ENCODE results near the gene SRSF10. TPM values are rescaled to one million over a fixed set of nuclear protein-coding genes. Genes with fewer than 3 reads are reported as not detected.

SRSF10 gene
- polyA plus RNA-seq, 3 donors: 66.6 to 76.2 (median 75.6) TPM

- DNase-seq: no peak
- Histone ChIP-seq H3K36me3 (replicated peaks in 1 of 2; ENCODE audit: control insufficient read depth in 1 of 2, insufficient read depth in 2 of 2, low read length in 2 of 2) (no peaks in the 10 kb centered on the region), H3K9me3 (replicated peaks in 1 of 2; ENCODE audit: control insufficient read depth in 1 of 2, insufficient read depth in 1 of 2, low read length in 2 of 2) (no peaks in the 10 kb centered on the region), H3K4me2 (replicated peaks; ENCODE audit: extremely low read depth, low read length, poor library complexity, severe bottlenecking) (no peak overlapping the region), H3K79me2 (ENCODE audit: insufficient read depth, low read length) (no peaks in the 10 kb centered on the region), H3K9ac (ENCODE audit: insufficient read depth, low read length, poor library complexity, severe bottlenecking) (no peak overlapping the region), H2AFZ (ENCODE audit: insufficient read depth, low read depth, low read length, poor library complexity, severe bottlenecking) (no peak overlapping the region), H3K4me1 (ENCODE audit: control insufficient read depth in 1 of 2, insufficient read depth in 2 of 2, low read length in 2 of 2) (peaks cover 0 to 2% of the 10 kb centered on the region in 2 donors), H4K20me1 (ENCODE audit: insufficient read depth, low read length) (no peaks in the 10 kb centered on the region), H3K4me3 (replicated peaks in 1 of 3; ENCODE audit: low read depth in 2 of 3, low read length in 3 of 3) (no peak overlapping the region), H3K27ac (ENCODE audit: low read depth in 1 of 2, low read length in 2 of 2) (no peak overlapping the region), H3K27me3 (ENCODE audit: control insufficient read depth in 2 of 2, insufficient read depth in 2 of 2, low read length in 2 of 2) (no peaks in the 10 kb centered on the region)
- WGBS (ENCODE audit: insufficient coverage): 84% methylated on average over 2 of the region's 3 CpGs
- peaks cover 3% of the 10 kb centered on the region for H3K4me1 Mint-ChIP-seq
- TF ChIP-seq CTCF (IDR thresholded peaks at IDR 0.05): no peak
- no peak overlapping the region for H3K27ac Mint-ChIP-seq
- no peak overlapping the region for H3K4me3 Mint-ChIP-seq
- intact Hi-C loops (cut with micrococcal nuclease): no loop called here
- H3K9me3 Mint-ChIP-seq: no peaks in the 10 kb centered on the region
- no peaks in the 10 kb centered on the region for H3K36me3 Mint-ChIP-seq
- peaks cover 3 to 4% (median 3%) of the 10 kb centered on the region in 3 donors for H3K27me3 Mint-ChIP-seq (ENCODE audit: low read depth in 3 of 3)
Measured at GRCh38 chr1:24020470-24020869, 40.3 kb upstream of the SRSF10 start.

GRCh38 chr1:24020025-24020424 is 39.9 kb upstream of the SRSF10 start:
- Mint-ChIP-seq H3K27ac (no peak overlapping the region), H3K9me3 (no peaks in the 10 kb centered on the region), H3K27me3 (ENCODE audit: low read depth in 3 of 3) (peaks cover 3 to 4% (median 3%) of the 10 kb centered on the region in 3 donors), H3K4me1 (no peaks in the 10 kb centered on the region), H3K4me3 (no peak overlapping the region), H3K36me3 (no peaks in the 10 kb centered on the region)
- intact Hi-C loops (cut with micrococcal nuclease): no loop called here
- Histone ChIP-seq H3K4me2 (replicated peaks; ENCODE audit: extremely low read depth, low read length, poor library complexity, severe bottlenecking) (no peak overlapping the region), H3K79me2 (ENCODE audit: insufficient read depth, low read length) (no peaks in the 10 kb centered on the region), H3K27me3 (ENCODE audit: control insufficient read depth in 2 of 2, insufficient read depth in 2 of 2, low read length in 2 of 2) (no peaks in the 10 kb centered on the region), H3K9ac (ENCODE audit: insufficient read depth, low read length, poor library complexity, severe bottlenecking) (no peak overlapping the region), H3K4me3 (replicated peaks in 1 of 3; ENCODE audit: low read depth in 2 of 3, low read length in 3 of 3) (no peak overlapping the region), H2AFZ (ENCODE audit: insufficient read depth, low read depth, low read length, poor library complexity, severe bottlenecking) (no peak overlapping the region), H3K4me1 (ENCODE audit: control insufficient read depth in 1 of 2, insufficient read depth in 2 of 2, low read length in 2 of 2) (no peaks in the 10 kb centered on the region), H3K27ac (ENCODE audit: low read depth in 1 of 2, low read length in 2 of 2) (no peak overlapping the region), H3K36me3 (replicated peaks in 1 of 2; ENCODE audit: control insufficient read depth in 1 of 2, insufficient read depth in 2 of 2, low read length in 2 of 2) (no peaks in the 10 kb centered on the region), H3K9me3 (replicated peaks in 1 of 2; ENCODE audit: control insufficient read depth in 1 of 2, insufficient read depth in 1 of 2, low read length in 2 of 2) (no peaks in the 10 kb centered on the region), H4K20me1 (ENCODE audit: insufficient read depth, low read length) (no peaks in the 10 kb centered on the region)
- WGBS (ENCODE audit: insufficient coverage): 100% methylated on average over 3 of the region's 5 CpGs
- no peak for TF ChIP-seq CTCF (IDR thresholded peaks at IDR 0.05)
- DNase-seq: no peak
